D721Med (cell line): Measurements from ENCODE around the gene MIER2.

Source experiments
- DNase-seq: peaks from one replicate; pipeline ENCODE4 v3.0.0; 2011; ENCODE audit warnings: low spot score; ENCODE audit not compliant: insufficient read length
- FAIRE-seq: peaks from 2 replicates; lab custom pipeline; 2011; peaks lifted over from hg19 to GRCh38; lab: Jason Lieb, UNC
- TF ChIP-seq, protein P1 (sequence below): IDR thresholded peaks from 2 replicates; pipeline ENCODE4 v1.5.1; 2012; ENCODE audit warnings: mild to moderate bottlenecking, control low read depth; ENCODE audit not compliant: insufficient read depth; ENCODE audit errors: missing control alignments

Gene MIER2

DNA sequence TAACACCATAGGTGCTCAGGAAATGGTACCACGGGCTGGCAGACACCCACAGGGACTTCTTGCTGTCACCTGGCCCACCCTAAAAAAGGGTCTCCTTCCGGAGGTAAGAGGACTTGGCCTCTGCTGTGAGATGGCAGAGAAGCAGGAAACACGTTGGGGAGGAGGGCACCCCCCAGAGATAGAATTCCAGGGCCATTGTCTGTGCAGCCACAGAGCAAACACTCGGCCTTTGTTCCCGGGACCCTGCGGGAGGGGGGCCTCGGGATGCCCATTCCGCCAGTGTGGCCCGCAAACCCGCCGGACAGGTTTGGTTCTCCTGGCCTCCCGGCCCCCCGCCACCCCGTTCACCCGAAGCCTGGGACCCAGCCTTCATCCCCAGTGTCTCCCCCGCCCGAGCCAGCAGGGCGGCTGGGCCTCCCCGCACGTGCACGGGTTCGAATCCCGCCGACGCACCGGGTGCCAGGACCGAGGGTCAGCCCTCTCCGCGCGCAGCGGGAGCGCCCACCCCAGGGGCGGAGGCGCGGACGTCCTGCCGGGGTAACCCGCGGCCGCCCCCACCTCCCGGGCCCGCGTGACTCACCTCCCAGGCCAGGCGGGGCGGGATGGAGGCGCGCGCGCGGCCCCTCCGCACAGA is 54.1 kb downstream of the MIER2 start:
- DNase-seq = no peak
- no peak for FAIRE-seq

DNA sequence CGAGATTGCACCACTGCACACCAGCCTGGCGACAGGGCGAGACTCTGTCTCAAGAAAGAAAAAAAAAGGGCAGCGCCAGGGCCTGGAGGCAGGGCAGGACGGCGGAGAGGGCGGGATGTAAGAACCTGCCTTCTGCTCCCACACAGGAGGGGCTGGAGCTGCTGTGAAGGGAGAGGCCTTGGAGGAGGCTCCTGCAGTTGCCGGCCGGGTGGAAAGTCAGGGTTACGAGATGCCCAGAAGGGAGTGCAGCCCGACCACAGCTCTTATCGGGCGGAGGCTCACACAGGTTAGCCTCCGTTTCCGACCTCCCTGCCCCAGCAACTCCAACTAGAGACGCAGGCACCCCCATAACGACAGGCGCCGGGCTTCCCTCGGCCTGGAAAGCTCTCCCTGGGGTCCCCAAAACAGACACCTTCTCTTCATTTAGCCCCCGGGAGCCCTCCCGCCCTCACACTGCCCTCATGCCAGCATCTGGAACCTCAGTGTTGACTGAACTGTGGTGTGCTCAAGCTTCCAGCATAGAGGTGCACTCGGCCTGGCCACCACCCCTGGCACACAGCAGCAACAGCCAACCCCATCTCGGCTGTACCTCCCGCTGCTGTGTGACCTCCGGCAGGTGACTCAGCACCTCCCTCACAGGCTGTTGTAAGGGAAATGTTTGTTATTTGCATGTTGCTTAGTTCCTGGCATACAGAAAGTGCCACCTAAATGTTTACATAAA is 54.8 kb downstream of the MIER2 start:
- TF ChIP-seq, protein P1, sequence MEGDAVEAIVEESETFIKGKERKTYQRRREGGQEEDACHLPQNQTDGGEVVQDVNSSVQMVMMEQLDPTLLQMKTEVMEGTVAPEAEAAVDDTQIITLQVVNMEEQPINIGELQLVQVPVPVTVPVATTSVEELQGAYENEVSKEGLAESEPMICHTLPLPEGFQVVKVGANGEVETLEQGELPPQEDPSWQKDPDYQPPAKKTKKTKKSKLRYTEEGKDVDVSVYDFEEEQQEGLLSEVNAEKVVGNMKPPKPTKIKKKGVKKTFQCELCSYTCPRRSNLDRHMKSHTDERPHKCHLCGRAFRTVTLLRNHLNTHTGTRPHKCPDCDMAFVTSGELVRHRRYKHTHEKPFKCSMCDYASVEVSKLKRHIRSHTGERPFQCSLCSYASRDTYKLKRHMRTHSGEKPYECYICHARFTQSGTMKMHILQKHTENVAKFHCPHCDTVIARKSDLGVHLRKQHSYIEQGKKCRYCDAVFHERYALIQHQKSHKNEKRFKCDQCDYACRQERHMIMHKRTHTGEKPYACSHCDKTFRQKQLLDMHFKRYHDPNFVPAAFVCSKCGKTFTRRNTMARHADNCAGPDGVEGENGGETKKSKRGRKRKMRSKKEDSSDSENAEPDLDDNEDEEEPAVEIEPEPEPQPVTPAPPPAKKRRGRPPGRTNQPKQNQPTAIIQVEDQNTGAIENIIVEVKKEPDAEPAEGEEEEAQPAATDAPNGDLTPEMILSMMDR = no peak
- FAIRE-seq = no peak
- DNase-seq = no peak

More for the DNA sequence above, 54.1 kb downstream of the MIER2 start:
- TF ChIP-seq, protein P1 = no peak

DNA sequence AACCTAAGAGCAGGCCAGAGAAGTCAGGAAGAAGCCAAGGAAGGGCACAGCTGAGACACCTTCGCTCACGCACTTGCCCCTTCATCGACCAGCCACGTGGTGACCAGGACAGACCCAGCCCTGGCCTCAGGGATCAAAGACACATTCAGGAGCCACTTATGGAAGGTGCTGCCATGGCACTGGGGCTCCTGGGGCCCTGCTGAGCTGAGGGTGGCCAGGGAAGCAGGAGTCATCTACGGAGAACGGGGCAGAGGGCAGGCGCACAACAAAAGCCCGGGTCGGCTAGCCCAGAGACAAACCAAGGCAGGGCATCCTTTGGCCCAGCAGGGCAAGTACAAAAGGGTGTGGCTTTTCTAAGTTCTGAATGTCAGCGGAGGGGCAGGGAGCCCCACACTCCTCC is 55.7 kb downstream of the MIER2 start:
- DNase-seq = no peak
- TF ChIP-seq, protein P1 = no peak
- no peak for FAIRE-seq

DNA sequence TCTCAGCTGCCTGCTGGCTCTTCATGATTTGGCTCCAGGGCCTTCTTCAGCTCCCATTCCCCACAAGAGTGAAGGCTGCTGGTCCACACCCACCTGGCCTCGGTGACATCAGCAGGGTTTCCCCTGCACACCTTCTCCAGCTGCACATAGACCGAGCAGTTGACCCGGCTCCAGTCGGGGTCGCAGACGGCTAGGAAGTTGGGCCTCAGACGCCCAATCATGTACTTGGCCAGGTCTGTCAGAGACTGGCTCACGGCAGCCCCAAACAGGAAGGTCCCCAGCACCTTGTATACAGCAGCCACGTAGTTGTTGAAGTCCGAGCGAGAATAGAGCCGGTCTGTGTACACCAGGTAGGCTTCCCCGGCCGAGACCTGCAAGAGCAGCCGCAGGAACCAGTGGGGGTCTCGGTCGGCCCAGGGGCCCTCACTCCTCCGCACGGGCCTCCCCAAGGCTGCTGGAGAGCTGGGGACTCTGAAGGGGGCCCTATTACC is 57.2 kb downstream of the MIER2 start:
- FAIRE-seq (no peak), DNase-seq (no peak)

DNA sequence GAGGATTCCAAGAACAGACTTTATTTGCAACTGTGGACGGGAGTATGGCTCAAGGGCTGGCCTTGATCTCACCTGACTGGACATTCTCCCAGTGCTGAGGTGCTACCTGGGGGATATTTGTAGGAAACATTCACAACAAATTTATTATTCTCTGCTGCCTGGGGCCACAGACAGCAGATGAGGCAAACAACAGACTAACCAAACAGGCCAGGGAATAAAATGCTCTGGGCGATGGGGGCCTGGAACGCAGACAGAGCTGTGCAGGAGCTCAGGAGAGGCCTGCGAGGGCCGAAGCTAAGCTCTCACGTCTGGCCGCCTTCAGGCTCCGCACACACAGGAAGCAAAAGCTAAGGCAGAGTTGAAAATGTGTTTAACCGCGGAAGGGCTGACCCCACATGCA is 61.2 kb downstream of the MIER2 start:
- DNase-seq (peak; percentile 11), FAIRE-seq (no peak)
- TF ChIP-seq, protein P1 = no peak

More for the DNA sequence above, 57.2 kb downstream of the MIER2 start:
- TF ChIP-seq, protein P1 = no peak

DNA sequence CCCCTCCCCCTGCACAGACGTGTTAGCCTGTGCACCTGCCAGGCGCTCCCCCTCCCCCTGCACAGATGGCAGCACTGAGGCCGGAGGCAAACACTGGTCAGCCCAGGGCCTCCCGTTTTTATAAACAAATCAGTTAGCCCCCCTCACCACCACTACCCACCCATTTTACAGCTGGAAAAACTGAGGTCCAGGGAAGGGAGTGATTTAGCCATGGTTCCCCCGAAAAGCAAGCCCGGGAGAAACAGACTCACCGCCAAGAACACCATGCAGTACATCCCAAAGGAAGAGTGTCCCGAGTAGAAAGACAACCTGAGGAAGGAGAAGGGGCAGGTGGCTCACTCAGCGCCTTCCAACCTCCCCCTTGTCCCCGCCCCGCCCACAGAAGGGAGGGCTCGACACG is 62.1 kb downstream of the MIER2 start:
- no peak for FAIRE-seq
- TF ChIP-seq, protein P1 = no peak
- DNase-seq = peak; percentile 10

DNA sequence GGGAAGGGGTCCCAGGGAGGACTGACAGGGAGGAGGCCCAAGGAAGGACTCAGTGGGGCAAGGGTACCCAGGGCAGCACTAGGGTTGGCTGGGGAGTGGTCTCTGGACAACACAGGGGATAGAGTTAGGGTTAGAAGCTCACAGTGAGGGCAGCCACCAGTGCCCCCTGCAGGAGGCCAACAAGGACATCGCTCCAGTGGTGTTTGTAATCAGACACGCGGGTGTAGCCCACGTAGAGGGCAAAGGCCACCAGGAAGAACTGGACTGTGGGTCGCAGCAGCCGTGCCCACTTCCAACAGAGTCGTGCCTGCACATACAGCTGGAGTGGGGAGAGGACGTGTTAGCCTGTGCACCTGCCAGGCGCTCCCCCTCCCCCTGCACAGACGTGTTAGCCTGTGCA is 62.6 kb downstream of the MIER2 start:
- TF ChIP-seq, protein P1 = no peak
- peak; percentile 15 for DNase-seq
- no peak for FAIRE-seq
